PC-3 (cell line): Measurements from ENCODE around the gene RECQL5. TPM values are rescaled to one million over a fixed set of nuclear protein-coding genes. Genes with fewer than 3 reads are reported as not detected.
A peak's percentile ranks its signal among the peaks of the same experiment; 100 is the strongest.

Experiments
- ATAC-seq: fragments of 200-7000 bp; cut with Tn5 transposase; 2 replicates; pipeline ENCODE4 v1.9.1; 2020; ENCODE audit warnings: mild to moderate bottlenecking, moderate library complexity
- BruUV-seq: library from RNA; stranded (reverse); fragments of 400-500 nt; replicated peaks from 2 replicates; lab custom pipeline; 2021; lab: Mats Ljungman, UMichigan
- CTCF ChIA-PET: fragments of 300-600 bp; sonication (Branson Sonifier 250); formaldehyde crosslinking; loops from one replicate; lab custom pipeline; 2022; ENCODE audit warnings: antibody characterized with exemption; lab: Charles Lee
- POLR2A ChIA-PET: fragments of 300-600 bp; sonication (Branson Sonifier 250); formaldehyde crosslinking; loops from one replicate; lab custom pipeline; 2022; ENCODE audit warnings: antibody characterized with exemption; ENCODE audit not compliant: unreplicated experiment; lab: Charles Lee
- DNase-seq: peaks from one replicate; pipeline ENCODE4 v3.0.0-alpha.2; 2015
- H2AFZ ChIP-seq: fragments of 300-600 bp; sonication (generic); 2 replicates; pipeline ENCODE4 v1.6.0; 2016; ENCODE audit warnings: antibody characterized with exemption, low read length
- H3F3A ChIP-seq: fragments of 300-600 bp; sonication (generic); one replicate; pipeline ENCODE4 v1.6.0; 2017; ENCODE audit warnings: antibody characterized with exemption, low read length, control low read depth, mild to moderate bottlenecking; ENCODE audit not compliant: unreplicated experiment
- H3K27ac ChIP-seq: fragments of 300-600 bp; sonication (generic); 2 replicates; pipeline ENCODE4 v1.5.1; 2016; ENCODE audit warnings: mild to moderate bottlenecking, low read length
- H3K27me3 ChIP-seq: fragments of 300-600 bp; sonication (generic); 2 replicates; pipeline ENCODE4 v1.6.1; 2016; ENCODE audit warnings: low read length, mixed read lengths
- H3K36me3 ChIP-seq: fragments of 300-600 bp; sonication (generic); 2 replicates; pipeline ENCODE4 v1.6.1; 2016; ENCODE audit warnings: low read depth, mixed run types, low read length, mixed read lengths
- H3K4me1 ChIP-seq: fragments of 300-600 bp; sonication (generic); 2 replicates; pipeline ENCODE4 v1.5.1; 2016; ENCODE audit warnings: low read length; ENCODE audit not compliant: insufficient read depth
- H3K4me2 ChIP-seq: fragments of 300-600 bp; sonication (generic); 2 replicates; pipeline ENCODE4 v1.6.0; 2016; ENCODE audit warnings: low read length
- H3K4me3 ChIP-seq: fragments of 300-600 bp; sonication (generic); 2 replicates; pipeline ENCODE4 v1.5.1; 2016; ENCODE audit warnings: mild to moderate bottlenecking, low read length, mixed read lengths
- H3K79me2 ChIP-seq: fragments of 300-600 bp; sonication (generic); 2 replicates; pipeline ENCODE4 v1.6.1; 2017; ENCODE audit warnings: low read length, mixed read lengths
- H3K9ac ChIP-seq: fragments of 300-600 bp; sonication (generic); 2 replicates; pipeline ENCODE4 v1.6.0; 2016; ENCODE audit warnings: mild to moderate bottlenecking, low read length
- H3K9me2 ChIP-seq: fragments of 300-600 bp; sonication (generic); replicated peaks from 2 replicates; pipeline ENCODE4 v1.6.1; 2016; ENCODE audit warnings: mixed run types, low read length, mixed read lengths
- H3K9me3 ChIP-seq: fragments of 300-600 bp; sonication (generic); 2 replicates; pipeline ENCODE4 v1.6.1; 2016; ENCODE audit warnings: low read length, mixed read lengths
- H4K20me1 ChIP-seq: fragments of 300-600 bp; sonication (generic); 2 replicates; pipeline ENCODE4 v1.6.1; 2016; ENCODE audit warnings: low read length, mixed read lengths
- EZH2 ChIP-seq: fragments of 300-600 bp; sonication (generic); IDR thresholded peaks from one replicate; pipeline ENCODE4 v1.6.1; 2017; ENCODE audit warnings: antibody characterized with exemption, mild to moderate bottlenecking, low read length; ENCODE audit not compliant: unreplicated experiment
- EZH2phosphoT487 ChIP-seq: fragments of 300-600 bp; sonication (generic); IDR thresholded peaks from 2 replicates; pipeline ENCODE4 v1.6.1; 2018; ENCODE audit warnings: mild to moderate bottlenecking, antibody characterized with exemption, low read length, borderline replicate concordance
- intact Hi-C: fragments of 100-400 bp; cut with micrococcal nuclease; formaldehyde crosslinking; loops from 2 replicates; pipeline ENCODE4 v1.9.0; 2023
- total RNA-seq: library from RNA; depleted of rRNA; stranded (reverse); fragments of >200 nt; gene quantifications from 2 replicates; pipeline ENCODE4 v1.2.3, GENCODE V29; 2014
- TF ChIP-seq, protein P1 (sequence below): fragments of 300-600 bp; sonication (generic); conservative IDR thresholded peaks from 2 replicates; pipeline ENCODE4 v1.5.1; 2017; ENCODE audit warnings: antibody characterized with exemption, low read depth, mild to moderate bottlenecking, low read length

RECQL5 gene
- total RNA-seq, 1 experiment from 2014 or later: 54.2 TPM

DNA sequence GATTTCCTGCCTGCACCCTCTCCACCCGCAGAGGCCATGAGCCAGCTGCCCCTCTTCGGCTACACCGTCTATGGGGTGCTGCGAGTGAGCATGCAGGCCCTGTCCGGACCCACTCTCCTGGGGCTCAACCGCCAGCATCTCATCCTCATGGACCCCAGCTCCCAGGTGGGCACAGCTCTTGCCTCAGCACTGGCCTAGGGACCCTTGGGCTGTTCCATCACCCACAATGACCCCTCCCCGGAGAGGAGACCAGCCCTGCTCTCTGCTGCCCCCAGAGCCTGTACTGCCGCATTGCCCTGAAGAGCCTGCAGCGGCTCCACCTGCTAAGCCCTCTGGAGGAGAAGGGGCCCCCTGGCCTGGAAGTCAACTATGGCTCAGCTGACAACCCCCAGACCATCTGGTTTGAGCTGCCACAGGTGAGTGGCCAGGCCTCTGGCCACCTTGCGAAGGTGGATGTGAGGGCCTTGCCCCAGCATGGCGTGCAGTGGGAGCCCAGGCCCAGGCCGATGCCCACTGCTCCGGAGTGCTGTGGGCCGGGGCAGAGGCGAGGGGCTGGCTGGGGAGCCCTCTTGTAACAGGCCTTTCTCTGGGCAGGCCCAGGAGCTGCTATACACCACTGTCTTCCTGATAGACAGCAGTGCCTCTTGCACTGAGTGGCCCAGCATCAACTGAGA, 41.0 kb downstream of the RECQL5 start:
- intact Hi-C loops: no loop called here
- H3K27ac ChIP-seq: no peak overlapping the region
- no peaks in the 10 kb centered on the region for H3K27me3 ChIP-seq
- BruUV-seq: no TSS peak
- no peak overlapping the region for H3K4me2 ChIP-seq
- H4K20me1 ChIP-seq: no peaks in the 10 kb centered on the region
- ChIA-PET CTCF (interaction anchor here (0.6 kb wide), 1 partner anchor 112 kb away, joined by 4 read pairs; no protein-coding TSS in a partner anchor), POLR2A (no interaction called here)
- H3K9ac ChIP-seq: no peak overlapping the region
- peak; percentile 60 for ATAC-seq
- peak; percentile 49 for DNase-seq
- H3K9me3 ChIP-seq: no peaks in the 10 kb centered on the region
- H3K4me3 ChIP-seq: no peak overlapping the region
- no peaks in the 10 kb centered on the region for H3K36me3 ChIP-seq
- H3F3A ChIP-seq: no peaks in the 10 kb centered on the region
- H3K4me1 ChIP-seq: no peaks in the 10 kb centered on the region
- no peak for TF ChIP-seq EZH2
- TF ChIP-seq, protein P1, sequence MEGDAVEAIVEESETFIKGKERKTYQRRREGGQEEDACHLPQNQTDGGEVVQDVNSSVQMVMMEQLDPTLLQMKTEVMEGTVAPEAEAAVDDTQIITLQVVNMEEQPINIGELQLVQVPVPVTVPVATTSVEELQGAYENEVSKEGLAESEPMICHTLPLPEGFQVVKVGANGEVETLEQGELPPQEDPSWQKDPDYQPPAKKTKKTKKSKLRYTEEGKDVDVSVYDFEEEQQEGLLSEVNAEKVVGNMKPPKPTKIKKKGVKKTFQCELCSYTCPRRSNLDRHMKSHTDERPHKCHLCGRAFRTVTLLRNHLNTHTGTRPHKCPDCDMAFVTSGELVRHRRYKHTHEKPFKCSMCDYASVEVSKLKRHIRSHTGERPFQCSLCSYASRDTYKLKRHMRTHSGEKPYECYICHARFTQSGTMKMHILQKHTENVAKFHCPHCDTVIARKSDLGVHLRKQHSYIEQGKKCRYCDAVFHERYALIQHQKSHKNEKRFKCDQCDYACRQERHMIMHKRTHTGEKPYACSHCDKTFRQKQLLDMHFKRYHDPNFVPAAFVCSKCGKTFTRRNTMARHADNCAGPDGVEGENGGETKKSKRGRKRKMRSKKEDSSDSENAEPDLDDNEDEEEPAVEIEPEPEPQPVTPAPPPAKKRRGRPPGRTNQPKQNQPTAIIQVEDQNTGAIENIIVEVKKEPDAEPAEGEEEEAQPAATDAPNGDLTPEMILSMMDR: peak; percentile 88
- no peak for TF ChIP-seq EZH2phosphoT487
- no peak overlapping the region for H2AFZ ChIP-seq
- H3K9me2 ChIP-seq: no peaks in the 10 kb centered on the region
- H3K79me2 ChIP-seq: no peaks in the 10 kb centered on the region

DNA sequence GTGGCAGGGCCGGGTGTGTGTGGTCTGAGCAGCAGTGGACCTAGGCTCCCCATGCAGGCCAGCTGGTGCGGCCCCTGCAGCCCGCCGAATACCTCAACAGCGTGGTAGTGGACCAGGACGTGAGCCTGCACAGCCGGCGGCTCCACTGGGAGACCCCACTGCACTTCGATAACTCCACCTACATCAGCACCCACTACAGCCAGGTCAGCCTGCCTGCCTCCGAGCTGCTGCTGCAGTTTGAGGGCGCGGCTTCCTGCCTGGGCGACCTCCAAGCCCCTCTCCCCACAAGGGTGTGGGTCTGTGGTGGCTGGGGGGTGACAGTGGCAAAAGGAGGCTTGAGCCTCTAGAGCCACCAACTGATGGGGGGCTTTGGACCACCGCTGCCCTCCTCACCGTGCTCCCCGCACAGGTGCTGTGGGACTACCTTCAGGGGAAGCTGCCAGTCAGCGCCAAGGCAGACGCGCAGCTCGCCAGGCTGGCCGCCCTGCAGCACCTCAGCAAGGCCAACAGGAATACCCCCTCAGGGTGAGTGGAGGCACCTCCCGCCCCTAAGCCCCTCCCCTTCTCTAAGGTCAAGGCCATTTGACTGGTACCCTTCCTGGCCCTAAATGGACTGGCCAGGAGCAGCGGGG, 42.1 kb downstream of the RECQL5 start:
- Histone ChIP-seq H3K36me3 (no peaks in the 10 kb centered on the region), H3K27ac (no peak overlapping the region), H3K9me3 (no peaks in the 10 kb centered on the region), H3K4me3 (no peak overlapping the region), H3K4me2 (no peak overlapping the region), H3F3A (no peaks in the 10 kb centered on the region), H3K4me1 (no peaks in the 10 kb centered on the region), H3K79me2 (no peaks in the 10 kb centered on the region), H3K27me3 (no peaks in the 10 kb centered on the region), H4K20me1 (no peaks in the 10 kb centered on the region), H3K9me2 (no peaks in the 10 kb centered on the region), H2AFZ (no peak overlapping the region), H3K9ac (no peak overlapping the region)
- ChIA-PET CTCF (interaction anchor here (0.6 to 0.8 kb wide), 3 partner anchors 29 to 113 kb away, joined by 3 to 4 read pairs (median 3); no protein-coding TSS in a partner anchor), POLR2A (no interaction called here)
- DNase-seq (no peak), ATAC-seq (no peak)
- TF ChIP-seq EZH2phosphoT487 (no peak), EZH2 (no peak)
- TF ChIP-seq, protein P1: no peak
- no TSS peak for BruUV-seq
- intact Hi-C loops: no loop called here

DNA sequence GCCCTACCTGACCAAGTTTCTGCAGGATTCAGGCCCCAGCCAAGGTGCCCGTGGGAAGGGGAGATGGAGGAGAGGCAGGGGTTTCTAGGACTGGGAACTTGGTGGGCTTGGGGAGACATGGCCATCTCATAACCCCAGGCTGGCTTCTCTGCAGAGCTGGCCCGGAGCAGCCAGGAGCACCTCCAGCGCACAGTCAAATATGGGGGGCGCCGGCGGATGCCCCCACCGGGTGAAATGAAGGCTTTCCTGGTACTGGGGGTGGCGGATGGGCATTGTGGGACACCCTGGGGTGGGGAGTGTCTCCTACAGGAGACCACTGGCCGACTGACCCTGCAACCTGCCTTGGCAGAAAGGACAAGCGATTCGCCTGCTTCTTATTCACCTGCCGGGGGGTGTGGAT, 42.9 kb downstream of the RECQL5 start:
- Histone ChIP-seq H3K4me1 (no peaks in the 10 kb centered on the region), H3K4me2 (no peak overlapping the region), H3K9me3 (no peaks in the 10 kb centered on the region), H3K36me3 (no peaks in the 10 kb centered on the region), H3K27ac (no peak overlapping the region), H3K4me3 (no peak overlapping the region), H3F3A (no peaks in the 10 kb centered on the region), H4K20me1 (no peaks in the 10 kb centered on the region), H3K9ac (no peak overlapping the region), H2AFZ (no peak overlapping the region), H3K9me2 (no peaks in the 10 kb centered on the region), H3K27me3 (no peaks in the 10 kb centered on the region), H3K79me2 (no peaks in the 10 kb centered on the region)
- DNase-seq (no peak), ATAC-seq (no peak)
- BruUV-seq: no TSS peak
- CTCF ChIA-PET: no interaction called here
- TF ChIP-seq EZH2 (no peak), EZH2phosphoT487 (no peak)
- TF ChIP-seq, protein P1: no peak
- intact Hi-C loops: no loop called here
- POLR2A ChIA-PET: no interaction called here
